ENCODE results near the gene CDH13. TPM values are rescaled to one million over a fixed set of nuclear protein-coding genes. Genes with fewer than 3 reads are reported as not detected.
A peak's percentile ranks its signal among the peaks of the same experiment; 100 is the strongest.

Gene CDH13
- total RNA-seq, 4 donors from 2014 or later: 5.8 to 36.7 (median 20.4) TPM

- no peak overlapping the region for H3K4me3 ChIP-seq
- no peaks in the 10 kb centered on the region for H3K27me3 ChIP-seq
- DNase-seq: no peak
- no peak for TF ChIP-seq CTCF (IDR thresholded peaks at IDR 0.05 in 4 of 5, conservative IDR thresholded peaks at IDR 0.05 in 1 of 5)
- no peak for TF ChIP-seq POLR2A (IDR thresholded peaks at IDR 0.05)
- intact Hi-C loops (cut with DNase I; ENCODE audit: low total_unique reads): loop anchor here (10.0 kb wide), 1 partner anchor 599 kb away; no protein-coding TSS in a partner anchor
- in situ Hi-C loops (cut with MboI; ENCODE audit: low sequenced_read_pairs in 4 of 4): no loop called here
- H3K4me1 ChIP-seq: peaks cover 37 to 38% of the 10 kb centered on the region in 2 donors
- no peaks in the 10 kb centered on the region for H3K9me3 ChIP-seq
- no peaks in the 10 kb centered on the region for H3K36me3 ChIP-seq
- peak overlapping the region in 3 of 4 donors; percentile 21 to 61 (median 57) for H3K27ac ChIP-seq
- no peak for ATAC-seq
These were observed 129.5 kb downstream of the CDH13 start for GRCh38 chr16:82756283-82756599.

GRCh38 chr16:82758406-82758805, 131.6 kb downstream of the CDH13 start:
- no peak for DNase-seq
- in situ Hi-C loops (cut with MboI; ENCODE audit: low sequenced_read_pairs in 4 of 4): no loop called here
- TF ChIP-seq CTCF (IDR thresholded peaks at IDR 0.05 in 4 of 5, conservative IDR thresholded peaks at IDR 0.05 in 1 of 5) (no peak), POLR2A (IDR thresholded peaks at IDR 0.05) (no peak)

GRCh38 chr16:82758904-82759303, 132.1 kb downstream of the CDH13 start:
- no peak for TF ChIP-seq POLR2A (IDR thresholded peaks at IDR 0.05)
- no peak for TF ChIP-seq CTCF (IDR thresholded peaks at IDR 0.05 in 4 of 5, conservative IDR thresholded peaks at IDR 0.05 in 1 of 5)
- peaks cover 37 to 38% of the 10 kb centered on the region in 2 donors for H3K4me1 ChIP-seq
- ATAC-seq (no peak), DNase-seq (no peak)
- no peak overlapping the region for H3K27ac ChIP-seq
- intact Hi-C loops (cut with DNase I; ENCODE audit: low total_unique reads) (loop anchor here (10.0 kb wide), 1 partner anchor 596 kb away; no protein-coding TSS in a partner anchor), in situ Hi-C loops (cut with MboI; ENCODE audit: low sequenced_read_pairs in 4 of 4) (no loop called here)
- no peaks in the 10 kb centered on the region for H3K36me3 ChIP-seq
- H3K9me3 ChIP-seq: no peaks in the 10 kb centered on the region
- no peak overlapping the region for H3K4me3 ChIP-seq
- H3K27me3 ChIP-seq: no peaks in the 10 kb centered on the region

More at GRCh38 chr16:82758406-82758805, 131.6 kb downstream of the CDH13 start:
- Histone ChIP-seq H3K4me1 (peaks cover 37 to 38% of the 10 kb centered on the region in 2 donors), H3K27ac (no peak overlapping the region), H3K36me3 (no peaks in the 10 kb centered on the region), H3K9me3 (no peaks in the 10 kb centered on the region), H3K4me3 (no peak overlapping the region), H3K27me3 (no peaks in the 10 kb centered on the region)
- no peak for ATAC-seq
- intact Hi-C loops (cut with DNase I; ENCODE audit: low total_unique reads): loop anchor here (10.0 kb wide), 1 partner anchor 596 kb away; no protein-coding TSS in a partner anchor

GRCh38 chr16:82761236-82761635, 134.5 kb downstream of the CDH13 start:
- Histone ChIP-seq H3K4me1 (peaks cover 18 to 19% of the 10 kb centered on the region in 2 donors), H3K27ac (peak overlapping the region; percentile 67 to 86 (median 74)), H3K27me3 (no peaks in the 10 kb centered on the region), H3K36me3 (no peaks in the 10 kb centered on the region), H3K4me3 (peak overlapping the region; percentile 16 to 38 (median 35)), H3K9me3 (no peaks in the 10 kb centered on the region)
- ATAC-seq: peak; percentile 87 to 98
- peak; percentile 89 to 90 for DNase-seq
- intact Hi-C loops (cut with DNase I; ENCODE audit: low total_unique reads) (no loop called here), in situ Hi-C loops (cut with MboI; ENCODE audit: low sequenced_read_pairs in 4 of 4) (no loop called here)
- no peak for TF ChIP-seq CTCF (IDR thresholded peaks at IDR 0.05 in 4 of 5, conservative IDR thresholded peaks at IDR 0.05 in 1 of 5)
- no peak for TF ChIP-seq POLR2A (IDR thresholded peaks at IDR 0.05)

GRCh38 chr16:82761858-82762257, 135.1 kb downstream of the CDH13 start:
- in situ Hi-C loops (cut with MboI; ENCODE audit: low sequenced_read_pairs in 4 of 4): no loop called here
- ATAC-seq (peak; percentile 61 to 77), DNase-seq (no peak)
- H3K4me1 ChIP-seq: peaks cover 14 to 18% of the 10 kb centered on the region in 2 donors
- TF ChIP-seq POLR2A (IDR thresholded peaks at IDR 0.05) (no peak), CTCF (IDR thresholded peaks at IDR 0.05 in 4 of 5, conservative IDR thresholded peaks at IDR 0.05 in 1 of 5) (no peak)
- no peaks in the 10 kb centered on the region for H3K36me3 ChIP-seq
- peak overlapping the region; percentile 67 to 86 (median 74) for H3K27ac ChIP-seq
- intact Hi-C loops (cut with DNase I; ENCODE audit: low total_unique reads): no loop called here
- peak overlapping the region; percentile 16 to 38 (median 35) for H3K4me3 ChIP-seq
- H3K9me3 ChIP-seq: no peaks in the 10 kb centered on the region
- H3K27me3 ChIP-seq: no peaks in the 10 kb centered on the region
